Activated T-cell treated with anti-CD3 and anti-CD28 coated beads, Interleukin-2, amount 50 U/mL, for 24 hours (primary cell): ENCODE data around the gene RECK.

Experiments
- DNase-seq: peaks from one replicate; pipeline ENCODE4 v3.0.0-alpha.2; 2020
- H3K27ac Mint-ChIP-seq: 2 replicates; pipeline ENCODE4 v1.8.0; 2020; ENCODE audit warnings: mild to moderate bottlenecking, mixed read lengths
- H3K27me3 Mint-ChIP-seq: 2 replicates; pipeline ENCODE4 v1.8.0; 2020; ENCODE audit warnings: mixed read lengths
- H3K36me3 Mint-ChIP-seq: 2 replicates; pipeline ENCODE4 v1.8.0; 2020; ENCODE audit warnings: low read depth, mixed read lengths
- H3K4me1 Mint-ChIP-seq: 2 replicates; pipeline ENCODE4 v1.8.0; 2020; ENCODE audit warnings: low read depth, mixed read lengths
- H3K4me3 Mint-ChIP-seq: 2 replicates; pipeline ENCODE4 v1.8.0; 2020; ENCODE audit warnings: mild to moderate bottlenecking, moderate library complexity, mixed read lengths
- H3K9me3 Mint-ChIP-seq: 2 replicates; pipeline ENCODE4 v1.8.0; 2020; ENCODE audit warnings: mixed read lengths

The RECK gene

DNA sequence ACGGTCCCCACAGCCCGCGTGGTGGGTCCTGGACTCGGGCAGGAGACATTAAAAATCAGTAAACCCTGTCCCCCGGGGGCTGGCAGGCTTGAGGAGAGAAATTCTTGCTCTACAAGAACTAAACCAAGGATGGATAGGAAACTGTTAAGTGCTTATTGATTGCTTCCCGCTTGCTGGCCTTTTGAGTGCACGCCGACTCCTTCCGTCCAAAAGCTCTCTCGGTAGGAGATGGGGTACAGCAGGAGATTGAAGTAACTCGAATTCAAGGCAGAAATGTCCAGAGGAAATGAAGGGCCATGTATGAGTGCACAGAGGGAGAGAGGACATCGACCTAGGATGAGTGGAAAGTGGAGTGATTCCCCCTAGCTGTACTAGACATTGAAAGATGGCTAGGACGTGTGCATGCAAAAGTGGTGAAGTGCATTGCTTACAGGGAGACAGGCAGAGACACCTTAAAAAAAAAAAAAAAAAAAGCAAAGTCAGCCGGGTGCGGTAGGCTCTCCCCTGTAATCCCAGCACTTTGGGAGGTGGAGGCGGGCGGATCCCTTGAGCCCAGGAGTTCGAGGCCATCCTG lies 923 bp downstream of the RECK start:
- DNase-seq = no peak

DNA sequence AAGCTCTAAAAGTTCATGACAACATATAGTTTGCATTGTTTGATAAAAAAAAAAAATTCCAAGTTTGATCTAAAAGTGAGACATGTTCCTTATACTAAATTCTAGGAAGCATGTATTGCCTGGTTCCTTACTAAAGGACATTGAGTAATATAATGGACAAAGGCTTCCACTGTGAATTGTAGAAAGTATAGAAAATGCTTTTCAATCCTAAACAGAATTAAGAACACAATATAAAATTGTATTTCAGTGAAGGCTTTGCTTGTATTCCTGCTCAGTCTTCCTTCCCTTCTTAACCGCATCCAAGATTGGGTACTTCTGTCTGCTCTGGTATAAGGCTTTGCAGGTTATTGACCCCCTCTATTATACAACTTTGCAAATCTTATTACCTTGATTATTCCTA lies 2.4 kb downstream of the RECK start:
- Mint-ChIP-seq H3K4me3 (no peak overlapping the region), H3K9me3 (no peaks in the 10 kb centered on the region), H3K27me3 (no peaks in the 10 kb centered on the region), H3K4me1 (peaks cover 50% of the 10 kb centered on the region), H3K36me3 (peaks cover 5% of the 10 kb centered on the region), H3K27ac (no peak overlapping the region)
- DNase-seq = no peak

More for the DNA sequence above, 923 bp downstream of the RECK start:
- H3K36me3 Mint-ChIP-seq = peaks cover 5% of the 10 kb centered on the region
- H3K4me1 Mint-ChIP-seq = peaks cover 43% of the 10 kb centered on the region
- no peaks in the 10 kb centered on the region for H3K27me3 Mint-ChIP-seq
- no peaks in the 10 kb centered on the region for H3K9me3 Mint-ChIP-seq
- peak overlapping the region; percentile 85 for H3K4me3 Mint-ChIP-seq
- peak overlapping the region; percentile 81 for H3K27ac Mint-ChIP-seq

GRCh38 chr9:36039696-36040095 lies 3.0 kb downstream of the RECK start:
- no peak for DNase-seq
- no peaks in the 10 kb centered on the region for H3K9me3 Mint-ChIP-seq
- H3K27me3 Mint-ChIP-seq = no peaks in the 10 kb centered on the region
- no peak overlapping the region for H3K4me3 Mint-ChIP-seq
- H3K27ac Mint-ChIP-seq = no peak overlapping the region
- H3K36me3 Mint-ChIP-seq = peaks cover 5% of the 10 kb centered on the region
- H3K4me1 Mint-ChIP-seq = peaks cover 55% of the 10 kb centered on the region

GRCh38 chr9:36040271-36040925 lies 3.7 kb downstream of the RECK start:
- Mint-ChIP-seq H3K27ac (peak overlapping the region; percentile 16), H3K4me1 (peaks cover 57% of the 10 kb centered on the region), H3K4me3 (no peak overlapping the region), H3K27me3 (no peaks in the 10 kb centered on the region), H3K9me3 (no peaks in the 10 kb centered on the region), H3K36me3 (peaks cover 5% of the 10 kb centered on the region)
- no peak for DNase-seq

DNA sequence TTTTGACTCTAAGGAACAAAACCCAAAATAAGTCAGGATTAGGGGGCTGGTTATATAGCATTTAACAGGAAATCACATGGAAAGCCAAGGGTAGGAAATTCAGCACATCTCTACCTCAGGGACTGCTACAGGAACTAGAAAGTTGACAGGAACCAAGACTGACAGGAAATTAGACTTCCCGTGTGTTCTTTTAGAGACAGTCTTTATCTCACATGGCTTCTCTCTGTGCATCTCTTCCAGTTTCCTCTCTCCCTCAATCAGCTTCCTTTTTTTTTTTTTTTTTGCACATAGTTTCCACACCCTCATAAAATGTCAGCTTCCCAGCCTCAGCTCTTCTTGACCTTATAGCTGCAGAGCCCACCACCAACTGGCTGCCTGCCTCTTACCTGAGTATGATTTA lies 4.8 kb downstream of the RECK start:
- H3K27ac Mint-ChIP-seq = peak overlapping the region; percentile 80
- DNase-seq = no peak
- peaks cover 56% of the 10 kb centered on the region for H3K4me1 Mint-ChIP-seq
- H3K9me3 Mint-ChIP-seq = no peaks in the 10 kb centered on the region
- peaks cover 5% of the 10 kb centered on the region for H3K36me3 Mint-ChIP-seq
- no peak overlapping the region for H3K4me3 Mint-ChIP-seq
- H3K27me3 Mint-ChIP-seq = no peaks in the 10 kb centered on the region

DNA sequence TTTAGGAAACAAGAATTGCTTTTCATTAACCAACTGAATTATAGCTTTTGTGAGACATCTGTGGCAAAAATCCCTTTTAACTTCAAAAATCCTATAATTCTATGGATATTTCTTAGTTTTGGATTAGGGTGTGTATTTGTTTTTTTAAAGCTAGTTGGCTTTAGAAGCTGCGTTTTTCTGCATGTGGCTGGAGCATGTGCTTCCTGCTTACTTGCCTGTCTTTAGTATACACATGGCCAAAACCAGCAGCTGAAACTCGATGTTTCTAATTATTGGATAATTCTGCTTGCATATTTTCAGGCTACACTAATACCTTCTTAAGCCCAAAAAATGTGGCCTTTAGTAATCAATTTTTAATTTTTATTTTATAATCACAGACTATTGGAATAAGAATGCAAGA lies 8.9 kb downstream of the RECK start:
- no peak for DNase-seq
- no peaks in the 10 kb centered on the region for H3K36me3 Mint-ChIP-seq
- peaks cover 32% of the 10 kb centered on the region for H3K4me1 Mint-ChIP-seq
- H3K4me3 Mint-ChIP-seq = no peak overlapping the region
- no peaks in the 10 kb centered on the region for H3K9me3 Mint-ChIP-seq
- no peak overlapping the region for H3K27ac Mint-ChIP-seq
- no peaks in the 10 kb centered on the region for H3K27me3 Mint-ChIP-seq

DNA sequence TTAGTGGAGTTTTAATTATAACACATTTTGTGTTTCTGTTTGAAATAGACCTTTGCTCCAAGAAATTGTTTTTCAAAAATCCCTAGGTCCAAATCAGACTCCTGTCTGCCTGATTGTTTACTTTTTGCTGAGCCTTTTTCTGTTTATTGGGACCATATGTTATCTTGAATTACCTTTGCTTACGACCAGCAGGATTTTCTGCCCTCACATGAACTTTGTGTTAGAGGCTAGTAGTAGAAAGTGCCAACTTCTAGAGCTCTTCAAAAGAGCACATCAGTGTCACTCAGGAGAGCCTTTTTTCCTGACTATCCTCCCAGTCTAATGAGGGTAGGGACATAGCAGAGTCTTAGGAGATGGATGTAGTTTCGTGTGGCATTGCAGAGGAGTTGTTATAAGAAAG lies 10.2 kb downstream of the RECK start:
- H3K4me1 Mint-ChIP-seq = peaks cover 21% of the 10 kb centered on the region
- H3K36me3 Mint-ChIP-seq = no peaks in the 10 kb centered on the region
- no peaks in the 10 kb centered on the region for H3K9me3 Mint-ChIP-seq
- H3K27ac Mint-ChIP-seq = no peak overlapping the region
- no peaks in the 10 kb centered on the region for H3K27me3 Mint-ChIP-seq
- H3K4me3 Mint-ChIP-seq = no peak overlapping the region
- no peak for DNase-seq

DNA sequence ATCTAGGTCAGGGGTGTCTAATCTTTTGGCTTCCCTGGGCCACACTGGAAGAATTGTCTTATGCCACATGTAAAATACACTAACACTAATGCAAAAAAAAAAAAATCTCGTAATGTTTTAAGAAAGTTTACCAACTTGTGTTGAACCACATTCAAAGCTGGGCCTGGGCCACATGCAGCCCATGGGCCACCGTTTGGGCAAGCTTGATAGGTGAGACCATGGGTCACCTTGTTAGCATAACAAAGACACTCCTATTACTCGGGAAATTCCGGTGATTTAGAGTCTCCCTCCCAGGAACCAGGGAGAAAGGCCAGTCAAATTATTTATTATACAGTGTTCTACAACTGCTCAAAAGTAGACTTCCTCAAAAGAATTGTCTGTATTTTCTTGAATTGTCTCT lies 12.7 kb downstream of the RECK start:
- Mint-ChIP-seq H3K27ac (no peak overlapping the region), H3K4me1 (peaks cover 7% of the 10 kb centered on the region), H3K9me3 (no peaks in the 10 kb centered on the region), H3K36me3 (no peaks in the 10 kb centered on the region), H3K27me3 (no peaks in the 10 kb centered on the region), H3K4me3 (no peak overlapping the region)
- DNase-seq = no peak

DNA sequence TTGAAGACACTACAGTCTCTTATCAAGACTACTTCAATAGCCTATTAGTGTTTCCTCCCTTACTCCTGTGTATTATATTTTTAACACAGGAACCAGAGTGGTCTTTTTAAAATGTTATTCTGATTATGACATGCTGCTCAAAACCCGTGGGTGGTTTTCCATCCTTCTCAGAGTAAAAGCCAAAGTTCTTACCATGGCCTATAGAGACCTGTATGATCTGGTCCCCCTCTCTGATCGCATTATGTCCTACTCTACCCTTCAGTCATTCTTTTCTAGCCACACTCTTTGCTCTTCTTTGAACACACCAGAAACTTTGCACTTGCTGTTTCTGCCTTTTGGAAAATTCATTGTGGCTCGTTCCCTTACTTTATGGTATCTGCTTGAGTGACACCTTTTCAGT lies 13.8 kb downstream of the RECK start:
- no peak overlapping the region for H3K4me3 Mint-ChIP-seq
- DNase-seq = no peak
- H3K27ac Mint-ChIP-seq = no peak overlapping the region
- peaks cover 2% of the 10 kb centered on the region for H3K4me1 Mint-ChIP-seq
- no peaks in the 10 kb centered on the region for H3K36me3 Mint-ChIP-seq
- no peaks in the 10 kb centered on the region for H3K9me3 Mint-ChIP-seq
- no peaks in the 10 kb centered on the region for H3K27me3 Mint-ChIP-seq

GRCh38 chr9:36051317-36051716 lies 14.6 kb downstream of the RECK start:
- no peak for DNase-seq
- no peak overlapping the region for H3K4me3 Mint-ChIP-seq
- H3K27ac Mint-ChIP-seq = no peak overlapping the region
- H3K36me3 Mint-ChIP-seq = no peaks in the 10 kb centered on the region
- H3K4me1 Mint-ChIP-seq = peaks cover 2% of the 10 kb centered on the region
- H3K27me3 Mint-ChIP-seq = no peaks in the 10 kb centered on the region
- H3K9me3 Mint-ChIP-seq = no peaks in the 10 kb centered on the region

DNA sequence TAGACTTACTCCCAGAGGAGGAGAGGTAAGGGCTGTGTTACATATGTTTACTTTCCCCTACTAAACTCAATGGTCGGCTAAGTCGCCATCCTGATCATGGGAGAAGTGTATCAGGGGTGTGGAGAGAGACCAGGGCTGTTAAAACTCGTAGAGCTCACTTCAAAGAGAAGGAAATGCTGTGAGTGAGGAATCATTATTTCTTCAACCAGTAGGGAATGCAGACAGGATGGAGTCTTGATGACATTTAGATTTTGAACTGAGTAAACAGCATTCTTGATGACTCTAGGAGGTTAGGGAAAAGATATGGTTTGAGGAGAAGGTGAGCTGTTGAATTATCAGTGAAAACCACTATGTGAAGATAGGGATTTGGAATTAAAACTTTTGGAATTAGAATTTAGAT lies 17.3 kb downstream of the RECK start:
- H3K4me1 Mint-ChIP-seq = peaks cover 2% of the 10 kb centered on the region
- no peaks in the 10 kb centered on the region for H3K27me3 Mint-ChIP-seq
- peaks cover 2% of the 10 kb centered on the region for H3K36me3 Mint-ChIP-seq
- no peak overlapping the region for H3K27ac Mint-ChIP-seq
- DNase-seq = no peak
- no peak overlapping the region for H3K4me3 Mint-ChIP-seq
- H3K9me3 Mint-ChIP-seq = no peaks in the 10 kb centered on the region

DNA sequence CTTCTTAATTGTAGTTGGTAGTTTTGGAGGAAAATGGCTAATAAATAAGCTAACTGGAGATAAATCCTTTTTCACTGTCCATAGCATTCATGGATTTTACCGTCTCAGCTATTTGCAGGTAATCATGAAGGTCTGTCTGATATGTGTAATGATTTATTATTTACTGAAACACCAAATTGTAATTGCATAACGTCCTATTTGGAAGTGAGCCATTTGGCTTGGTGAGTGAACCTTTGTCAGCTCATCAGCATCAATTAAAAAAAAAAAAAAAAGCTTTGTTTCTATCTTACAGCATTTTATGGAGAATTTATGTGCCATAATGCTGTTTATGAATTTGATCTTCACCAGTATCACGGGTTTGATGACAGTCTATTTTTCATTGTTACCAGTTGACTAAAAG lies 20.2 kb downstream of the RECK start:
- Mint-ChIP-seq H3K27me3 (no peaks in the 10 kb centered on the region), H3K4me3 (no peak overlapping the region), H3K36me3 (peaks cover 14% of the 10 kb centered on the region), H3K27ac (no peak overlapping the region), H3K9me3 (no peaks in the 10 kb centered on the region), H3K4me1 (peaks cover 2% of the 10 kb centered on the region)
- no peak for DNase-seq

DNA sequence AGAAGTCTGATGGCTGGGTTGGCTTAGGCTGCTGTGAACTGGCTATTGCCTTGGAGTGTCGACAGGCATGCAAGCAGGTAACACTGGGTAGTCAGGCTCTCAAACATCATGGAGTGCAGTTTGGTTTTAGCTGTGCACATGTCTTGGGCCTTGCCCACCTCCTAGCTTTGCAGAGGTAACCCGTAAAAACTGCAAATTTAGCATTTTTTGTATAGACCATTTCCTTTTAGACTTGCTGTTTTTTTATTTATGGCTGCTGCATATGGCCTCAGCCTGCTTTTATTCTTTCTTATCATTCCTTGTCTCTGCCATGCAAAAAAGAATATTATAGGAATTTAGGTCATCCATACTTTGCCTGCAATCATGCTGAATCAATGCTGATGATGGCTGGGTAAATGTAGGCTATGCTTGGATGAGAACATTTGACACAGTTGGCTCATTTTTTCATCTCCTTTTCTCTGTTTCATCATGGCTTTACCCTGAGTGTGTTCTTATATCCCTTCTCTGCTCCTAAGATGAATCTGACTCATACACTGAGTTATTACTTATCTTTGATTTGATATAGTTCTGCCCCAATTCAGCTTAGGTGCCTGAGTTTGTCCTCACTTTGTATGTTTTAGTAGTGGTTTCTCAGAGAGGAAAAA lies 27.2 kb downstream of the RECK start:
- Mint-ChIP-seq H3K27me3 (no peaks in the 10 kb centered on the region), H3K4me3 (no peak overlapping the region), H3K9me3 (no peaks in the 10 kb centered on the region), H3K4me1 (peaks cover 4% of the 10 kb centered on the region), H3K27ac (no peak overlapping the region), H3K36me3 (peaks cover 31% of the 10 kb centered on the region)
- no peak for DNase-seq

DNA sequence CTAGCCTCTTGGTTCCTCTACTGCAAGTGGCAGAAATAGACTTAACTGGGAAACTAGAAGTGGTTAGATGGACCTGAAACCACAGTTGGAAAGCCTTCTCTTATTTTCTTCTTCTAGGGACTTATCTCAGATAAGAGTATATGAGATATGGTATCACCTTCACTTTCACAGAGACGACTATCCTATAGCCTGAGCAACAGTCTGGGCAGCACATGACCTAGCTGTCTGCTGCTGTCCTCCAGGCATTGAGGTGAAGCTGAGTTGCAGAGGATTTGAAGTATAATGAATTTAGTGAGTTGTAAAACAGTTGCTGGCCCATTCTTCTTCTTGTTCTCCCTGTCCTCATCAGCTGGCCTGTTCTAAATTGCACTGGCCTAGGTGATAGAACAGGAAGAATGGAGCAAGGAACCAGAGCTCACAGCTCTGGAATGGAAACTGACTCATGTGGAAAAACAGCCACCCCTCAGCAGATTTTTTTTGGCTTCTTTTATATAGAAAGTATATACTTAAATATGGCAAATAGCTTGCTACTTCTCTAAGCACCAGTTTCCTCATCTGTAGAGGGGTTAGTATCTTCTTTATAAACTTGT lies 27.8 kb downstream of the RECK start:
- DNase-seq = no peak
- Mint-ChIP-seq H3K9me3 (no peaks in the 10 kb centered on the region), H3K27ac (no peak overlapping the region), H3K4me3 (no peak overlapping the region), H3K27me3 (no peaks in the 10 kb centered on the region), H3K4me1 (peaks cover 4% of the 10 kb centered on the region), H3K36me3 (peaks cover 30% of the 10 kb centered on the region)

GRCh38 chr9:36074055-36074454 lies 37.3 kb downstream of the RECK start:
- H3K36me3 Mint-ChIP-seq = no peaks in the 10 kb centered on the region
- H3K27me3 Mint-ChIP-seq = no peaks in the 10 kb centered on the region
- H3K4me3 Mint-ChIP-seq = no peak overlapping the region

More at GRCh38 chr9:36074055-36074454, 37.3 kb downstream of the RECK start:
- Mint-ChIP-seq H3K9me3 (no peaks in the 10 kb centered on the region), H3K27ac (no peak overlapping the region), H3K4me1 (no peaks in the 10 kb centered on the region)
- no peak for DNase-seq
